Measurements from ENCODE around the gene ROBO1. TPM values are rescaled to one million over a fixed set of nuclear protein-coding genes. Genes with fewer than 3 reads are reported as not detected.

ROBO1 gene
- total RNA-seq, 1 donor from 2014 or later, result 31.7 TPM

GRCh38 chr3:78818161-78818985, 949.4 kb downstream of the ROBO1 start:
- no peak overlapping the region for H3K4me3 ChIP-seq (ENCODE audit: low read depth, low read length)
- no peak for DNase-seq (ENCODE audit: low read depth)
- H3K27me3 ChIP-seq (ENCODE audit: control insufficient read depth, insufficient read depth, low read length), result no peaks in the 10 kb centered on the region
- H3K36me3 ChIP-seq (ENCODE audit: control insufficient read depth, insufficient read depth, low read length), result no peaks in the 10 kb centered on the region
- TF ChIP-seq, protein P1, sequence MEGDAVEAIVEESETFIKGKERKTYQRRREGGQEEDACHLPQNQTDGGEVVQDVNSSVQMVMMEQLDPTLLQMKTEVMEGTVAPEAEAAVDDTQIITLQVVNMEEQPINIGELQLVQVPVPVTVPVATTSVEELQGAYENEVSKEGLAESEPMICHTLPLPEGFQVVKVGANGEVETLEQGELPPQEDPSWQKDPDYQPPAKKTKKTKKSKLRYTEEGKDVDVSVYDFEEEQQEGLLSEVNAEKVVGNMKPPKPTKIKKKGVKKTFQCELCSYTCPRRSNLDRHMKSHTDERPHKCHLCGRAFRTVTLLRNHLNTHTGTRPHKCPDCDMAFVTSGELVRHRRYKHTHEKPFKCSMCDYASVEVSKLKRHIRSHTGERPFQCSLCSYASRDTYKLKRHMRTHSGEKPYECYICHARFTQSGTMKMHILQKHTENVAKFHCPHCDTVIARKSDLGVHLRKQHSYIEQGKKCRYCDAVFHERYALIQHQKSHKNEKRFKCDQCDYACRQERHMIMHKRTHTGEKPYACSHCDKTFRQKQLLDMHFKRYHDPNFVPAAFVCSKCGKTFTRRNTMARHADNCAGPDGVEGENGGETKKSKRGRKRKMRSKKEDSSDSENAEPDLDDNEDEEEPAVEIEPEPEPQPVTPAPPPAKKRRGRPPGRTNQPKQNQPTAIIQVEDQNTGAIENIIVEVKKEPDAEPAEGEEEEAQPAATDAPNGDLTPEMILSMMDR (IDR thresholded peaks at IDR 0.05; ENCODE audit: insufficient read depth, low read length, poor library complexity, severe bottlenecking), result no peak

DNA sequence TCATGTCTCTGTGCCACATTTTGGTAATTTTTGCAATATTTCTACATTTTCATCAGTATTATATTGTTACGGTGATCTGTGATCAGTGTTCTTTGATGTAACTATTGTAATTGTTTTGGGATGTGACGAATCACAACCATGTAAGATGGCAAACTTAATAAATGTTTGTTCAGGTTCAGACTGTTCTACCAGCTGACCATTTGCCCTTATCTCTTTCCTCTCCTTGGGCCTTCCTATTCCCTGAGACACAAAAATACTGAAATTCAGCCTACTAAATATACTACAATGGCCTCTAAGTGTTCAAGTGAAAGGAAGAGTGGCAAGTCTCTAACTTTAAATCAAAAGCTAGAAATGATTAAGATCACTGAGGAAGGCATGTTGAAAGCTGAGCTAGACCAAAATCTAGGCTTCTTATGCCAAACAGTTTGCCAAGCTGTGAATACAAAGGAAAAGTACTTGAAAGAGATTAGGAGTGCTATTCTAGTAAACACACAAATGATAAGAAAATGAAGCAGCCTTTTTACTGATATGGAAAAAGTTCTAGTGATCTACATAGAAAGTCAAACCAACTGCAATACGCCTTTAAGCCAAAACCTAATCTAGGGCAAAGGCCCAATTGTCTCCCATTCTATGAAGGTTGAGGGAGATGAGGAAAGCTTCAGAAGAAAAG, 952.8 kb downstream of the ROBO1 start:
- no peak overlapping the region for H3K4me3 ChIP-seq (ENCODE audit: low read depth, low read length)
- TF ChIP-seq, protein P1 (IDR thresholded peaks at IDR 0.05; ENCODE audit: insufficient read depth, low read length, poor library complexity, severe bottlenecking), result no peak
- H3K36me3 ChIP-seq (ENCODE audit: control insufficient read depth, insufficient read depth, low read length), result no peaks in the 10 kb centered on the region
- H3K27me3 ChIP-seq (ENCODE audit: control insufficient read depth, insufficient read depth, low read length), result no peaks in the 10 kb centered on the region
- DNase-seq (ENCODE audit: low read depth), result no peak

DNA sequence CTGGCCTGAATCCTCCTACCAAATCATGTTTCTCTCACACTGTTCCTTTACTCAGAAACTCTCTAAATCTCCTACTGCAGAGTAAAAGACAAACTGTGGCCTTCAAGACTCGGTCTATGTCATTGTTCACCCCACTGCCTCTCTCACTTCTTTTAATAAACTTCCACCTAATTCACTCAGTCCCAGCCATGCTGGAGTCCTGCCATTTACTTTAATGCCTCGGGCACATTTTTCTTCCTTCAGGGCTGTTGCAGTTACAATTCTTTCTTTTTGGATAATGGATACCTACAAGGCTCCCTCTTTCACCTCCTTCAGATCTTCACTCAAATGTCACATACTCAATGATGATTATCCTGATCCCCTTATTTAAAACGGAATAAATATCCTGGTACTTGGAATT, 955.6 kb downstream of the ROBO1 start:
- no peaks in the 10 kb centered on the region for H3K36me3 ChIP-seq (ENCODE audit: control insufficient read depth, insufficient read depth, low read length)
- no peak overlapping the region for H3K4me3 ChIP-seq (ENCODE audit: low read depth, low read length)
- H3K27me3 ChIP-seq (ENCODE audit: control insufficient read depth, insufficient read depth, low read length), result no peaks in the 10 kb centered on the region
- DNase-seq (ENCODE audit: low read depth), result no peak
- TF ChIP-seq, protein P1 (IDR thresholded peaks at IDR 0.05; ENCODE audit: insufficient read depth, low read length, poor library complexity, severe bottlenecking), result no peak

- H3K27me3 ChIP-seq (ENCODE audit: control insufficient read depth, insufficient read depth, low read length), result no peaks in the 10 kb centered on the region
- TF ChIP-seq, protein P1 (IDR thresholded peaks at IDR 0.05; ENCODE audit: insufficient read depth, low read length, poor library complexity, severe bottlenecking), result no peak
These were observed 957.8 kb downstream of the ROBO1 start for GRCh38 chr3:78809966-78810365.

GRCh38 chr3:78804251-78805037, 963.4 kb downstream of the ROBO1 start:
- DNase-seq (ENCODE audit: low read depth), result no peak

More at GRCh38 chr3:78809966-78810365, 957.8 kb downstream of the ROBO1 start:
- no peak overlapping the region for H3K4me3 ChIP-seq (ENCODE audit: low read depth, low read length)
- no peak for DNase-seq (ENCODE audit: low read depth)
- no peaks in the 10 kb centered on the region for H3K36me3 ChIP-seq (ENCODE audit: control insufficient read depth, insufficient read depth, low read length)

More at GRCh38 chr3:78804251-78805037, 963.4 kb downstream of the ROBO1 start:
- TF ChIP-seq, protein P1 (IDR thresholded peaks at IDR 0.05; ENCODE audit: insufficient read depth, low read length, poor library complexity, severe bottlenecking), result no peak
- H3K36me3 ChIP-seq (ENCODE audit: control insufficient read depth, insufficient read depth, low read length), result no peaks in the 10 kb centered on the region
- no peaks in the 10 kb centered on the region for H3K27me3 ChIP-seq (ENCODE audit: control insufficient read depth, insufficient read depth, low read length)
- no peak overlapping the region for H3K4me3 ChIP-seq (ENCODE audit: low read depth, low read length)
